AG10803 (cell line): ENCODE results near the gene KYAT1.
"Not testable (repeated sequence)": the region's sequence is repeated elsewhere in the genome, so short reads cannot be mapped to it uniquely, and the experiment has no call there.

Experiments
- DNase-seq: peaks from one replicate; pipeline ENCODE4 v3.0.0; 2010; ENCODE audit warnings: low read depth
- H3K4me3 ChIP-seq: 2 replicates; pipeline ENCODE4 v1.5.1; 2011; ENCODE audit warnings: mild to moderate bottlenecking, low read length, control low read depth
- CTCF ChIP-seq: conservative IDR thresholded peaks from 2 replicates; pipeline ENCODE4 v1.5.1; 2011; ENCODE audit warnings: mild to moderate bottlenecking, low read length, control low read depth, inconsistent platforms

KYAT1 gene

GRCh38 chr9:128846680-128847030, 35.1 kb downstream of the KYAT1 start:
- no peak for DNase-seq
- TF ChIP-seq CTCF: no peak
- no peak overlapping the region for H3K4me3 ChIP-seq

DNA sequence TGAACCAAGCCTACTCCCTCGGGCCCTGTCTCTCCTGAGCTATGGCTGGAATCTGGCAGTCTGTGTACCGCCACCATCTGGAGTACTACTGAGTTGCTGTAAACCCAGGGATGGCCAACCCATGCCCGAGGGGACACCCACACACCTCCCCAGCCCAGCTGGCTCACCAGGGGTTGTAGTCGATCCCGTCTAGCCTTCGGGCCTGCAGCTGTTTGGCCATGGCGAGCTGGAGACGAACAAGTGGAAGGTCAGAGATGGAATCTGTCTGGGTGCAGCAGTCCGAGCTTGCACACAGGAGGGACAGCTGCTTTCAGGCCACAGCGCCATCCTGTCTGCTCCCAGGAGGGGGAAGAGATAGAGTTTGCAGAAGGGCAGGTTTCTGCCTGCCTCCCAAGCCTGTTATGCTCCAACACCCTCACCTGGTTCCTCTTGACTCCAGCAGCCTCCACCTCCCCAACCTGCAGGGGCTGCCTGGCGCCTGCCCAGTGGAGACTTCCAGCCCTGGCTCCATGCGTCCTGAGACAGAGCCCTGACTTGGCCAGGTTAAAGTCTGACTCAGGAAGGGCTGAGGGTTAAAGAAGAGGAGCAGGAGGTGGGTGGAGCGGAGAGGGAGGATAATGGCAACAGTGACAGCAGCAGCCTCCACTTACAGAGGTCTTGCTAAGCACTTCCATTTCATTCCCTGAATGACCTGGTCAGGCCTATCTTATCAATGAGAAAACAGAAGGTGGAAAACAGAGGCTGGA, 36.4 kb downstream of the KYAT1 start:
- DNase-seq: no peak
- no peak overlapping the region for H3K4me3 ChIP-seq
- TF ChIP-seq CTCF: no peak

DNA sequence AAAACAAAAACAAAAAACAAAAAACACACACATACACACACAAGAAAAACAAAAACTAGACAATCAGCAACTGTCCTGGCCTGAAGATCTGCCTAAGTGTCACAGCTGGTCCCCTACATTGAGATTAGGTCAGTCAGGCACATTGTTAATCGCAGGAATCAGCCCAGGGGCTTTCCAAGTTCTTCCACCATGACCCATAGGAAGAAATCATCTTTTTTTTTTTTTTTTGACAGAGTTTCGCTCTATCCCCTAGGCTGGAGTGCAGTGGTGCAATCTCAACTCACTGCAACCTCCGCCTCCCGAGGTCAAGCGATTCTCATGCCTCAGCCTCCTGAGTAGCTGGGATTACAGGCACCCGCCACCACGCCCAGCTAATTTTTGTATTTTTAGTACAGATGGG, 38.6 kb downstream of the KYAT1 start:
- not testable (repeated sequence) for DNase-seq

GRCh38 chr9:128841694-128842492, 39.9 kb downstream of the KYAT1 start:
- no peak for DNase-seq

More for the DNA sequence above, 38.6 kb downstream of the KYAT1 start:
- H3K4me3 ChIP-seq: not testable (repeated sequence)

DNA sequence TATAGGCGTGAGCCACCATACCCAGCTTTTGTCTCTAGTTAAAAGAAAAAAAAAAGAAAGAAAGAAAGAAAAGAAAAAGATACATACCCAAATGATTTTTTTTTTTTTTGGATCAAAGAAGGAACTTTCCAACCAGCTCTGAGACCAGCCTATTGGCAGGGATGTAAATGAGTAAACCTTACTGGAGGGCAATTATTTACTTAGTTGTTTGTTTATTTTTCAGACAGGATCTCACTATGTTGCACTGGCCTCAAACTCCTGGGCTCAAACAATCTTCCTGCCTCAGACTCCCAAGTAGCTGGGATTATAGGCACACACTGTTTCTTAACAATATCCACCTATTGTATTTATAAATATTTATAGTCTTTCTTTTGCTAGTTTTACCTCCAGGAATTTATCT, 41.2 kb downstream of the KYAT1 start:
- DNase-seq: no peak
- TF ChIP-seq CTCF: no peak
- H3K4me3 ChIP-seq: no peak overlapping the region

More at GRCh38 chr9:128841694-128842492, 39.9 kb downstream of the KYAT1 start:
- TF ChIP-seq CTCF: no peak
- no peak overlapping the region for H3K4me3 ChIP-seq

GRCh38 chr9:128838338-128838737, 43.4 kb downstream of the KYAT1 start:
- DNase-seq: no peak
- no peak overlapping the region for H3K4me3 ChIP-seq
- no peak for TF ChIP-seq CTCF

DNA sequence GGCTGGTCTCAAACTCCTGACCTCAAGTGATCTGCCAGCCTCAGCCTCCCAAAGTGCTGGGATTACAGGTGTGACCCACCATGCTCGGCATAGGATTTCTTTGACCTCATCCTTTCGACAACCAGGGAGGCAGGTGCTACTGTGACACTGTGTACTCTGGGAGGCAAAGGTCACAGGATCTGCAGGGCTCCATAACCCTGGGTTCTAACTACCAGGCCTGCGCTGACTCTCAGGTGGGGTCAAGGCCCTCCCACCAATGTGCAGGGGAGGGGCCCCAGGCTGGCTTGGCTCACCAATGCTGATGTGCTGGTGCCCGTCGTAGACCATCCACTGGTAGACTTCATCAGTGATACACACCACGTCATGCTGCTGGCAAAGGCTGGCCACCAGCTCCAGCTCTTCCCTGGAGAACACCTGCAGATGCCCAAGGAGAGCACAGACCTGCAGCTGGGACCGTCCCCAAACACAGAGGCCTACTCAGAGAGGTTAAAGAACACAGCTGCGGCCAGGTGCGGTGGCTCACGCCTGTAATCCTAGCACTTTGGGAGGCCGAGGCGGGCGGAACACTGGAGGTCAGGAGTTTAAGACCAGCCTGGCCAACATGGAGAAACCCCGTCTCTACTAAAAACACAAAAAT, 45.1 kb downstream of the KYAT1 start:
- DNase-seq: no peak
- no peak for TF ChIP-seq CTCF
- no peak overlapping the region for H3K4me3 ChIP-seq
